HepG2 (cell line): Measurements from ENCODE around the gene KRTCAP2. TPM values are rescaled to one million over a fixed set of nuclear protein-coding genes. Genes with fewer than 3 reads are reported as not detected.
A peak's percentile ranks its signal among the peaks of the same experiment; 100 is the strongest.

Experiments used
- BORCS8-MEF2B ChIP-seq: sonication (generic); formaldehyde crosslinking; IDR thresholded peaks from 2 replicates; pipeline ENCODE4 v1.8.0; 2022; ENCODE audit warnings: mild to moderate bottlenecking, missing genetic modification reagents
- FOXA3 ChIP-seq: IDR thresholded peaks from 2 replicates; pipeline ENCODE4 v1.6.1; 2016; ENCODE audit warnings: missing genetic modification reagents, missing compliant biosample characterization
- HMGXB4 ChIP-seq, 2 experiments: sonication (generic) in 1 of 2; formaldehyde crosslinking in 1 of 2; IDR thresholded peaks; 2 replicates each; pipeline versions ENCODE4 v1.4.0 to v1.6.1; 2018 to 2020; ENCODE audit warnings: missing genetic modification reagents in 2 of 2, borderline replicate concordance in 1 of 2, low read depth in 1 of 2, mild to moderate bottlenecking in 1 of 2, missing biosample characterization in 1 of 2
- ISX ChIP-seq: sonication (generic); formaldehyde crosslinking; conservative IDR thresholded peaks from 2 replicates; pipeline ENCODE4 v1.5.0; 2020; ENCODE audit warnings: missing genetic modification reagents
- MEIS1 ChIP-seq: sonication (generic); formaldehyde crosslinking; IDR thresholded peaks from 2 replicates; pipeline ENCODE4 v1.9.0; 2021; ENCODE audit warnings: mild to moderate bottlenecking, missing genetic modification reagents, moderate library complexity, borderline replicate concordance
- MYC ChIP-seq: sonication (generic); formaldehyde crosslinking; IDR thresholded peaks from 2 replicates; pipeline ENCODE4 v1.9.0; 2021; ENCODE audit warnings: missing genetic modification reagents, borderline replicate concordance
- NKX3-1 ChIP-seq: sonication (generic); formaldehyde crosslinking; IDR thresholded peaks from 2 replicates; pipeline ENCODE4 v1.5.0; 2020; ENCODE audit warnings: missing genetic modification reagents
- PATZ1 ChIP-seq: sonication (generic); formaldehyde crosslinking; IDR thresholded peaks from 2 replicates; pipeline ENCODE4 v1.4.0; 2020; ENCODE audit warnings: missing genetic modification reagents
- TRIM24 ChIP-seq: sonication (generic); formaldehyde crosslinking; IDR thresholded peaks from 2 replicates; pipeline ENCODE4 v1.8.0; 2022; ENCODE audit warnings: mild to moderate bottlenecking, missing genetic modification reagents
- ZBTB39 ChIP-seq: sonication (generic); formaldehyde crosslinking; IDR thresholded peaks from 2 replicates; pipeline ENCODE4 v1.5.0; 2020; ENCODE audit warnings: missing genetic modification reagents
- ZBTB42 ChIP-seq: sonication (generic); formaldehyde crosslinking; IDR thresholded peaks from 2 replicates; pipeline ENCODE4 v1.5.0; 2020; ENCODE audit warnings: mild to moderate bottlenecking, missing genetic modification reagents
- ZHX2 ChIP-seq, 2 experiments: sonication (generic) in 1 of 2; formaldehyde crosslinking in 1 of 2; IDR thresholded peaks; 2 replicates each; pipeline versions ENCODE4 v1.6.1 to v1.9.0; 2014 to 2022; ENCODE audit warnings: antibody characterized with exemption in 1 of 2, borderline replicate concordance in 1 of 2, inconsistent platforms in 1 of 2, low read depth in 1 of 2, missing genetic modification reagents in 1 of 2
- ZKSCAN8 ChIP-seq: IDR thresholded peaks from 2 replicates; pipeline ENCODE4 v1.6.1; 2016; ENCODE audit warnings: borderline replicate concordance, missing genetic modification reagents, missing compliant biosample characterization
- ZNF232 ChIP-seq: sonication (generic); formaldehyde crosslinking; IDR thresholded peaks from 2 replicates; pipeline ENCODE4 v1.4.0; 2020; ENCODE audit warnings: missing genetic modification reagents, borderline replicate concordance
- ZNF556 ChIP-seq: sonication (generic); formaldehyde crosslinking; IDR thresholded peaks from 2 replicates; pipeline ENCODE4 v1.4.0; 2020; ENCODE audit warnings: mild to moderate bottlenecking, missing genetic modification reagents, borderline replicate concordance
- ZSCAN12 ChIP-seq: sonication (generic); formaldehyde crosslinking; IDR thresholded peaks from 2 replicates; pipeline ENCODE4 v1.9.0; 2021; ENCODE audit warnings: mild to moderate bottlenecking, missing genetic modification reagents
- polyA plus RNA-seq, 8 experiments: library from polyadenylated mRNA; depleted of rRNA in 3 of 8; stranded (reverse) in 7 of 8; unstranded in 1 of 8; fragments of >200 nt; fragmentation: Illumina TruSeq in 4 of 8; extraction: Trizol in 4 of 8; gene quantifications; 2 replicates each; pipeline versions ENCODE4 v1.2.1 to v1.2.3, GENCODE V29; 2011 to 2016; ENCODE audit warnings: low read depth in 4 of 8, missing spikeins in 1 of 8, mixed read lengths in 1 of 8; ENCODE audit not compliant: insufficient read depth in 1 of 8
- total RNA-seq, 5 experiments: library from RNA; depleted of rRNA; stranded (reverse); fragments of >200 nt; fragmentation: Illumina TruSeq; extraction: Trizol; gene quantifications; 2 replicates each; pipeline ENCODE4 v1.2.3, GENCODE V29; 2016; ENCODE audit warnings: low read depth in 1 of 5

The KRTCAP2 gene
- total and polyA plus RNA-seq, 2 of the 13 experiments (the other 11 are each of a cell fraction or from before 2014, with no cell fraction given), result 77.3 to 79.4 TPM

- TF ChIP-seq NKX3-1 (peak; percentile 36; the same call in 1 of the 2 replicates), FOXA3 (CRISPR knock-in tag) (0 out of 2 replicates have a peak, but pooled peaks have one; percentile 34), ZBTB39 (CRISPR knock-in tag) (no peak), HMGXB4 (CRISPR knock-in tag; IDR thresholded peaks at IDR 0.05; ENCODE audit: borderline replicate concordance in 1 of 2, low read depth in 1 of 2) (0 out of 4 replicates have a peak, but pooled peaks of 1 of the 2 experiments have one; percentile 19), ZHX2 (IDR thresholded peaks at IDR 0.05; ENCODE audit: low read depth) (no peak), ZHX2 (CRISPR knock-in tag; IDR thresholded peaks at IDR 0.05; ENCODE audit: borderline replicate concordance) (no peak; the same call in 1 of the 2 replicates), TRIM24 (CRISPR knock-in tag) (no peak), MYC (CRISPR knock-in tag) (peak; percentile 73), ISX (0 out of 2 replicates have a peak, but pooled peaks have one; percentile 53), ZNF232 (CRISPR knock-in tag) (no peak), ZNF556 (CRISPR knock-in tag) (0 out of 2 replicates have a peak, but pooled peaks have one; percentile 4), BORCS8-MEF2B (peak; percentile 65; the same call in 1 of the 2 replicates), ZSCAN12 (CRISPR knock-in tag) (peak; percentile 32; the same call in 1 of the 2 replicates), MEIS1 (CRISPR knock-in tag) (no peak), ZKSCAN8 (CRISPR knock-in tag) (no peak; the same call in 1 of the 2 replicates), ZBTB42 (CRISPR knock-in tag) (no peak), PATZ1 (CRISPR knock-in tag) (peak; percentile 69)
Observed at GRCh38 chr1:155134880-155135414, 38.2 kb downstream of the KRTCAP2 start (continued).
